Osteoblast (primary cell): ENCODE data around the gene SMG7. TPM values are rescaled to one million over a fixed set of nuclear protein-coding genes. Genes with fewer than 3 reads are reported as not detected.

ENCODE experiments used
- DNase-seq: peaks from one replicate; pipeline ENCODE4 v3.0.0; 2011; ENCODE audit warnings: low spot score, mixed read lengths; ENCODE audit not compliant: insufficient read length; ENCODE audit errors: missing footprints
- H2AFZ ChIP-seq: 2 replicates; pipeline ENCODE4 v1.6.0; 2011; ENCODE audit warnings: mild to moderate bottlenecking, low read length
- H3K27ac ChIP-seq: 2 replicates; pipeline ENCODE4 v1.5.1; 2011; ENCODE audit warnings: mild to moderate bottlenecking, low read depth, low read length, moderate library complexity
- H3K27me3 ChIP-seq: 2 replicates; pipeline ENCODE4 v1.6.0; 2012; ENCODE audit warnings: mild to moderate bottlenecking, control low read depth, inconsistent platforms, low read length, moderate library complexity; ENCODE audit not compliant: insufficient read depth
- H3K36me3 ChIP-seq: 2 replicates; pipeline ENCODE4 v1.5.1; 2011; ENCODE audit warnings: mild to moderate bottlenecking, low read length, control low read depth, moderate library complexity; ENCODE audit not compliant: insufficient read depth
- H3K4me1 ChIP-seq: 2 replicates; pipeline ENCODE4 v1.5.1; 2011; ENCODE audit warnings: mild to moderate bottlenecking, low read length, control low read depth, moderate library complexity; ENCODE audit not compliant: insufficient read depth
- H3K4me2 ChIP-seq: 2 replicates; pipeline ENCODE4 v1.6.0; 2011; ENCODE audit warnings: mild to moderate bottlenecking, low read length; ENCODE audit not compliant: insufficient read depth
- H3K4me3 ChIP-seq: fragments of 200-600 bp; sonication (generic); 3 replicates; pipeline ENCODE4 v1.5.1; 2012; ENCODE audit warnings: mild to moderate bottlenecking, low read length, inconsistent platforms; ENCODE audit not compliant: insufficient read depth
- H3K79me2 ChIP-seq: 2 replicates; pipeline ENCODE4 v1.6.0; 2012; ENCODE audit warnings: mild to moderate bottlenecking, low read length, control low read depth, inconsistent platforms; ENCODE audit not compliant: insufficient read depth
- H3K9me3 ChIP-seq: 2 replicates; pipeline ENCODE4 v1.5.1; 2011; ENCODE audit warnings: low read depth, low read length, control low read depth
- H4K20me1 ChIP-seq: 2 replicates; pipeline ENCODE4 v1.6.0; 2012; ENCODE audit warnings: mild to moderate bottlenecking, low read length, control low read depth; ENCODE audit not compliant: insufficient read depth
- total RNA-seq: library from RNA; depleted of rRNA; stranded (reverse); fragments of >200 nt; gene quantifications from 2 replicates; pipeline ENCODE4 v1.2.3, GENCODE V29; 2012
- TF ChIP-seq, protein P1 (sequence below): IDR thresholded peaks from 2 replicates; pipeline ENCODE4 v1.5.1; 2011; ENCODE audit warnings: mild to moderate bottlenecking, low read depth, low read length, moderate library complexity; ENCODE audit errors: extremely low read depth

Gene SMG7
- total RNA-seq, 1 donor: 25.0 TPM

DNA sequence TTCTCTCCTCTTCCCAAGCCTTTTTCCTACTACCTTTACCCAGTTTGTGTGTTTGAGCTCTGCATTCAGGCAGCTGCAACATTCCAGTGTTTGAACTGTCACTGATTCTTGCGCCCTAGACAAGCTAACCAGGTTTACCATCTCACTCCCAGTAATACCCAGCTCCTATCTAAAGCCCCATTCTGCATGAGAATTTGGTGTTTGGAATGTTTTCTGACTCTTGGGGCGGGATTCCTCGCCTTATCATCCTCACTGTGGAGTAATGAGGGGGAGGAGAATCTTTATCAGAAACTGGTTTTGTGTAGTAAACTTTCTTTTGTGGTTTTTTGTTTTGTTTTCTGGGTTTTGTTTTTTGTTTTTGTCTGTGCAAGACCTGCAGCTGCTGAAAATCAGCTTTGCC lies 81.5 kb downstream of the SMG7 start:
- Histone ChIP-seq H3K27ac (no peak overlapping the region), H3K27me3 (no peaks in the 10 kb centered on the region), H3K4me2 (no peak overlapping the region), H3K4me1 (no peaks in the 10 kb centered on the region), H3K4me3 (no peak overlapping the region), H2AFZ (no peak overlapping the region), H3K9me3 (no peaks in the 10 kb centered on the region), H3K79me2 (no peaks in the 10 kb centered on the region), H4K20me1 (no peaks in the 10 kb centered on the region), H3K36me3 (peaks cover 43% of the 10 kb centered on the region)
- TF ChIP-seq, protein P1, sequence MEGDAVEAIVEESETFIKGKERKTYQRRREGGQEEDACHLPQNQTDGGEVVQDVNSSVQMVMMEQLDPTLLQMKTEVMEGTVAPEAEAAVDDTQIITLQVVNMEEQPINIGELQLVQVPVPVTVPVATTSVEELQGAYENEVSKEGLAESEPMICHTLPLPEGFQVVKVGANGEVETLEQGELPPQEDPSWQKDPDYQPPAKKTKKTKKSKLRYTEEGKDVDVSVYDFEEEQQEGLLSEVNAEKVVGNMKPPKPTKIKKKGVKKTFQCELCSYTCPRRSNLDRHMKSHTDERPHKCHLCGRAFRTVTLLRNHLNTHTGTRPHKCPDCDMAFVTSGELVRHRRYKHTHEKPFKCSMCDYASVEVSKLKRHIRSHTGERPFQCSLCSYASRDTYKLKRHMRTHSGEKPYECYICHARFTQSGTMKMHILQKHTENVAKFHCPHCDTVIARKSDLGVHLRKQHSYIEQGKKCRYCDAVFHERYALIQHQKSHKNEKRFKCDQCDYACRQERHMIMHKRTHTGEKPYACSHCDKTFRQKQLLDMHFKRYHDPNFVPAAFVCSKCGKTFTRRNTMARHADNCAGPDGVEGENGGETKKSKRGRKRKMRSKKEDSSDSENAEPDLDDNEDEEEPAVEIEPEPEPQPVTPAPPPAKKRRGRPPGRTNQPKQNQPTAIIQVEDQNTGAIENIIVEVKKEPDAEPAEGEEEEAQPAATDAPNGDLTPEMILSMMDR: no peak
- DNase-seq: no peak

DNA sequence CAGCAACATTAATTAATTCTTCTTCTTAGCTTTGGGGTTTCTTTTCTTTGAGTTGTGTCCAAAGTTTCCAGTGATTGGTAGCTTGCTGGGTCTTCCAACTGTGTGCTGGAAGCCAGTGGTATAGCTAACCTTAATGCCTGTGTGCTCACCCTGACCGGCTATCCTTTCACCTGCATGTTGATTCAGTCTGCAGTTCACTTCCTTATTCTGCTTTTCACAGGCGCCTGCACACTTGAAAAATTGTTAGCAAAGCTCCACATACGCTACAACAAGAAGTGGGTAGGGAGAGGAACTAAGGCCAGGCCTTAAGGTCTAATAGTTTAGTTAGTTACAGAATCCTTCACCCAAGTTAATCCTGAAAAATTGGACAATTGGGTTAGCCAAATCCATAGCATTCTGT lies 82.3 kb downstream of the SMG7 start:
- TF ChIP-seq, protein P1: no peak
- H4K20me1 ChIP-seq: no peaks in the 10 kb centered on the region
- H3K9me3 ChIP-seq: no peaks in the 10 kb centered on the region
- no peak for DNase-seq
- H3K4me2 ChIP-seq: no peak overlapping the region
- peaks cover 38% of the 10 kb centered on the region for H3K36me3 ChIP-seq
- H3K27ac ChIP-seq: no peak overlapping the region
- no peaks in the 10 kb centered on the region for H3K4me1 ChIP-seq
- no peak overlapping the region for H2AFZ ChIP-seq
- no peaks in the 10 kb centered on the region for H3K79me2 ChIP-seq
- no peak overlapping the region for H3K4me3 ChIP-seq
- no peaks in the 10 kb centered on the region for H3K27me3 ChIP-seq

DNA sequence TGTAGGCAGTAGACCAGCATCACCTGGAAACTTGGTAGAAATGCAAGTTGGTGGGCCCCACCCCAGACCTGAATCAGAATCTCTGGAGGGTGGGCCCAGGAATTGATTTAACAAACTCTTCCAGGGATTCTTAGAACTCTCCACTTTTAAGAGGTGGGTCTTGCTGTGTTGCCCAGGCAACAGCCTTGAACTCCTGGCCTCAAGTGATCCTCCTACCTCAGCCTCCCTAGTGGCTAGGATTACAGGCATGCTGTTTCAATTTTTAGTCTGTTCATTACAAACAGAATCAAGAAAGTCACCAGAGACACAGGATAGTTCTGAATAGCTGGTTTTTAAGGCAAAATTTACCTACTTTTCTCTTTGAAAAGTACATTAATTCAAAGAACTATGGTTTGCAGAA lies 86.8 kb downstream of the SMG7 start:
- Histone ChIP-seq H3K9me3 (no peaks in the 10 kb centered on the region), H3K27me3 (no peaks in the 10 kb centered on the region), H3K4me2 (no peak overlapping the region), H3K4me3 (no peak overlapping the region), H2AFZ (no peak overlapping the region), H3K79me2 (no peaks in the 10 kb centered on the region), H4K20me1 (no peaks in the 10 kb centered on the region), H3K27ac (no peak overlapping the region), H3K4me1 (no peaks in the 10 kb centered on the region), H3K36me3 (no peaks in the 10 kb centered on the region)
- no peak for DNase-seq
- TF ChIP-seq, protein P1: no peak

DNA sequence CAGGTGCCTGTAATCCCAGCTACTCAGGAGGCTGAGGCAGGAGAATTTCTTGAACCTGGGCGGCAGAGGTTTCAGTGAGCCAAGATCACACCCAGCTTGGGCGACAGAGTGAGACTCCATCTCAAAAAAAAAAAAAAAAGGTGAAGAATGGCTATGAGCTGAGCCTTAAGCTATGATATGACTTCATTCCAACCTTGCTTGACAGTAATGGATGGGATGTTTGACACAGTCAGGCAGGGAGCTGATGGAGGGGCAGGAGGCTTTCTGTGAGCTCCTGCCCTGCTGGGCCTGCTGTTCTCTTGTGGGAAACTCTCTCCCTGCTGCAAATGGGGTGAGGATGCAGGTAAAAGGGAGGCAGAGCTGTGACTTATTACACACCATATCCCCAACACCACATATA lies 90.4 kb downstream of the SMG7 start:
- Histone ChIP-seq H3K9me3 (no peaks in the 10 kb centered on the region), H3K4me1 (peaks cover 5% of the 10 kb centered on the region), H3K27ac (no peak overlapping the region), H3K27me3 (no peaks in the 10 kb centered on the region), H4K20me1 (no peaks in the 10 kb centered on the region), H3K79me2 (no peaks in the 10 kb centered on the region), H3K36me3 (no peaks in the 10 kb centered on the region), H3K4me3 (no peak overlapping the region), H3K4me2 (no peak overlapping the region), H2AFZ (no peak overlapping the region)
- DNase-seq: no peak
- TF ChIP-seq, protein P1: no peak
